Stimulated activated CD4-positive, alpha-beta T cell treated with anti-CD3 and anti-CD28 coated beads, Interleukin-15, amount 100 ng/mL, for 48 hours (primary cell): Measurements from ENCODE around the gene MAP3K1.

ENCODE experiments used
- DNase-seq, 2 donors: peaks; one replicate each; pipeline ENCODE4 v3.0.0-alpha.2; 2020; ENCODE audit warnings: low read depth in 2 of 2

The MAP3K1 gene

GRCh38 chr5:56848206-56848605 lies 32.9 kb downstream of the MAP3K1 start:
- DNase-seq = no peak

DNA sequence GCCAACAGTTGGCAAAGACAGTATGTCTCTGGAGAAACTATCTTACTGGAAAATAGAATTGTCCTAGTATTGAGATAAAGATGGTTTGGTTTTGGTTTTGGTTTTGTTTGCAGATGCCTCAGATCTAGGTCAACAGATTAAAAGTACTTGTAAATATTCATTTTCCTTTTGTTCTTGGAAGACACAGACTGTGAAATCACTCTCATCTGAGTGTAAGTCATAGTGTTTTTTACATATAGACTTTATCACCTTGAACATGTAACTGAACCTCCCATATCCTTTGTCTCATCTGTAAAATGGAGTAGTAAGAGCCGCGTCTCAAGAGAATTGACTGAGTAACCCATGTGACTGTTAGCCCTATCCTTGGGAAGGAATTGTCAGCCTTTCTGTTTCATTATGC lies 34.3 kb downstream of the MAP3K1 start:
- no peak for DNase-seq

DNA sequence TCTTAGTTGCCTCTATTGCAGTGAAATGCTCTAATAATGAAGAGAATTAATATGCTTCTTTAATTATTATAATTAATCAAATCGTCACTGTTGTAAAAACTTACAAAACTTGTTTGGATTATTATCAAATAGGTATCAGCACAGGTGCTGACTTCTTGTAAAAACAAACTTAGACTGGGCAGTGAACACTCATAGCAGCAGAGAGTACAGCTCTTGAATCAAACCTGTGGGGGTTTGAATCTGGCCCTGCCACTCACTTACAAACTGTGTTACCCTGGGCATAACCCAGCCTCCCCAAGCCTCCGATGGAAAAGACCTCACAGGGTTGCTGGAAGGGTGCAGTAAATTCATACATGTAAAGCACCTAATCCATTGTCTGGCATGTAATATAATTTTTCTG lies 35.1 kb downstream of the MAP3K1 start:
- DNase-seq = no peak

DNA sequence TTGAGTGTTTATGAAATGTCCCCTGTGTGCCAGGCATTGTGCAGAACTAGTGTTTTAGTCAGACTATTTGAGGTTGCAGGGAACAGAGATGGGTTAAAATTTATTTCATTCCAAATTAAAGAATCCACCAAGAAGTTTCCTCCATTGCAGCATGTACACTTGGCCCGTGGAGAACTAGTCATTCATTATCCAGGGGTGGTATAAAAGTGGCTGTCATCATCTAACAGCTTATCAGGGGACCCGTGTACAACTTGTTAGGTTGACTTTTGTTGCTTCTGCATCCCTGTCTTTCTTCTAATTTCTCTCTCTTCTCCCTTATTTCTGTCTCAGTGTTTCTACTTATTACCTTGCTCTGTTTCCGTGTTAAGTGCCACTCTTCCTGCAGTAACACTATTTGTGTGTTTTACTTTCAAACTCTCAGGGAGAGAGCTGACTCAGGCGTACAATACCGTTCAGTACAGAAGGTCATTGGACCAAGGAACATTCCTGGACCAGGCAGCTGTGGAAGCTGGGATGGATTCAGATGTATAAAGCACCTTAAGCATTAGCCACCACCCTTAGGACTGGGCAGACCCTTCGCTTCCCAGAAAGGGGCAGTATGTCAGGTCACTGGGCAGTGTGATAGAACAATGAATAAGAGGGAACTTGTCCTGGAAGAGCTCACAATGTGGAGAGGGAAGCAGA lies 36.1 kb downstream of the MAP3K1 start:
- DNase-seq = no peak

- DNase-seq = no peak
Measured at GRCh38 chr5:56852228-56853000, 37.1 kb downstream of the MAP3K1 start.

GRCh38 chr5:56853698-56854097 lies 38.3 kb downstream of the MAP3K1 start:
- no peak for DNase-seq

- DNase-seq = no peak
Measured at GRCh38 chr5:56854920-56855319, 39.6 kb downstream of the MAP3K1 start.

DNA sequence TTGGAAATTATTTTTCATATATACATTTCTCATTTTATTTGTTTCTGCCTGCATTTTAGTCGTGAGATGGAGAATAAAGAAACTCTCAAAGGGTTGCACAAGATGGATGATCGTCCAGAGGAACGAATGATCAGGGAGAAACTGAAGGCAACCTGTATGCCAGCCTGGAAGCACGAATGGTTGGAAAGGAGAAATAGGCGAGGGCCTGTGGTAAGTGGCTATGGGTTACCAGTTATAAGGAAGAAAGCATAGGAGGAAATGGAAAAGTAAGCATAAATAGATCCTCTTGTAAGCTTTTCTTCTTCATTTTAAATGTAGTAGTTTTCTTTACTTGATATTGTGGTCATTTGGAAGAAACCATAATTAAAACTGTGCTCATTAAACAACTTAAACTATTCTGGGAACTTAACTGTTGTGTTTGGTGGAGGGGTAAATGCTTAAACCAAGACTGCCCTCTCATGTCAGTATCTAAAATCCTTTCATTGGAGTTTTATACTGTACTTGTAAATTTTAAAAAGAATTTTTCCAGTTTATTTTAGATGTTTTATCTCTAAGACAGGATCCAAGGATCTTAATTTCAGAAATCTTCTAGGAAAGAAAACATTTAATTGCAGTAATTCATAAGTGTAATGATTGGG lies 41.3 kb downstream of the MAP3K1 start:
- DNase-seq = no peak

DNA sequence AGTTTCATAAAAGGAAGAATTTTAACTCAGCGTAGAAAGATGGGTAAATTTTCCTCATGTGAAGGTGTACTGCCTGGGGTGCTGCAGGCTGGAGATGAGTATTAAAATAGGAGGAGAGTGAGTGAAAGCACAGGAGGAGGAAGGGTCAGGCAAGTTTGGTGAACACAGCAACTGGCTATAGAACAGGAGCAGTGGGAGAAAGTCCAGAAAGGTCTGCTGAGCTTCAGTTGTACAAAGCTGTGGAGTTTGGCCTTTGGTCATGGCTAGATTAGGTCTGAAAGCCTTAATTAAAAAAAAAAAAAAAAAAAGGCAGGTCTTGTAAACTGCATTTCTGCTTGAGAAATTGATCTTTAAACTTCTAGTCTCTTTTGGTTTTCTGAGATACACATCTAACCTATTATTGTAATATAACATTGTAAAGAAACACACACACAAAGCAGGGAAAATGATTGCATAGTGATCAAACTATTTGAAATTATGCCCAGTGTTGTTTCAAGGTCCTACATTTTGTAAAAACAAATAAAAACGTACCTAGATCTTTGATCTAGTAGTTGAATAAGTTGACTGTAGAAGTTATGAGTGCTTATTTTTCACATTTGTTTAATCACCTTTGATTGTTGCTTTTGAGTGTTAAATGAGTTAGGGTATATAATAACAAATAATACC lies 43.6 kb downstream of the MAP3K1 start:
- DNase-seq = no peak

DNA sequence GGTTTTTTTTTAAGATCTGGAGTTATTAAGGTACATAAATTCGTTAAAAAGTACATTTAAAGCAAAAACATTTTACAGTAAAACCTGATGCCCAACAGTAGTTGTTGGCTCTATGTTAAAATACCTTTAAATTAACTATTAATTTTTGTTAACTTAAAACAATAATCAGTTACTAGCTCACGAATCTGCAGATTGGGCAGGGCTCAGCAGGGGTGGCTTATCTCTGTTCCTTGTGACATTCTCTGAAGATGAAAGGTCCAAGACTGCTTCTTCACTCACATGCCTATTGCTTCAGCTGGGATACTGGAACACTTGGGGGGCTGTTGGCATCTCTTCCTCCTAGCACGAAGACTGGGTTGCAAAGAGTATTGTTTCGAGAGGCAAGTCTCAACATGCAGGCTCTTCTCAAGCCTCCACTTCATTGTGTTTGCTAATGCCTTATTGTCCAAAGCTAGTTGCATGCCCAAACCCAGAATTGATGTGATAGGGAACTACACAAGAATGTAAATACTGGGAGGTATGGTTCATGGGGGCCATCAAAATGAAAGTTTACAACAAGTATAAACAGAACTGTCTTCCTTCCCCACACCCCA lies 46.6 kb downstream of the MAP3K1 start:
- no peak for DNase-seq

DNA sequence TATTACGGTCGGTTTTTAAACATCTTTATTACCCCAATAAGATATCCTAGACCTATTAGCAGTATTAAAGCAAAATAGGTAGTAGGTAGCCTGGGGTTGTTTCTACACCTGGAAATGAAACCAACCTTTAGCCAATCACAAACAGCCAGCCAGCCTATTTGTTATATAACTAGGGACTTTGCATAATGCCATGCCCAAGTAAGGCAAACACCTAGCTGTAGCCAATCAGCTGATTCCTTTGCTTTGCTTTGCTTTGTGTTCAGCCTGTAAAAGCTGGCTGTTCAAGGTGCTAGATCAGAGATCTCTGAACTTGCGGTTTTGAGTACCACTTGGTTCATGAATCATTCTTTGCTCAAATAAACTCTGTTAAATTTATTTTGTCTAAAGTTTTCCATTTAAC lies 47.6 kb downstream of the MAP3K1 start:
- no peak for DNase-seq

DNA sequence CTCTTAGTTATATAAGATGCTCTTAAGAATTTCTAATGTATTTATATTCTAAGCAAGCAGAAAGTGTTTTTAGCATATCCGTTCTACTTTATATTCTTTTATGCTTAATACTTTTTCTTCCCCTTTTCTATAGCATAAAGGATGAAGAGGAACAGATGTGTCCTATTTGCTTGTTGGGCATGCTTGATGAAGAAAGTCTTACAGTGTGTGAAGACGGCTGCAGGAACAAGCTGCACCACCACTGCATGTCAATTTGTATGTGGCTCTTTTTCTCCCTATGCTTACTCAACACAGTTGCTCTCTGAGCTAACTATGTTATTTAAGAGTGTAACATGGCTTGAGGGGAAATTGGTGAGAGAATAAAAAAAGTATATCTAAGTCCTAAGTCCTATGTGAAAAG lies 56.4 kb downstream of the MAP3K1 start:
- DNase-seq = no peak

DNA sequence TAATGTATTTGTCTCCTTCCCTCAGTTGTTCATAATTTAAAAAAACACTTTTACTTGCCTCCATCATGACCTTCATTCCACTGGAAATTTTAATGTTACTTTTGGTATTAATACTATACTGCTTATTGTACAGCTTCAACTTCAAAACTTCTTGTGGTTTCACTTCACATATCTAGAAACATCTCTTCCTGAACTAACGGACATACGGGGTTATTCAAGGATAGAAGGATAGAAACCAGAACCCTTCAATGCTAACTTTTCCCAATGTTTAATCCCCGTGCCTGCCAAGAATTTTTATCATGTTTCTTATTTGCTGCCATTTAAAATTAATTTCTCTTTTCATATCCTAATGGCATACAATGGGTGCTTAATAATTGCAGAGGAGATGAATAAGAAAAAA lies 57.7 kb downstream of the MAP3K1 start:
- DNase-seq = no peak

- no peak for DNase-seq
Measured at GRCh38 chr5:56876327-56876726, 61.0 kb downstream of the MAP3K1 start.

- no peak for DNase-seq
Measured at GRCh38 chr5:56881571-56881970, 66.2 kb downstream of the MAP3K1 start.

- DNase-seq = no peak
Measured at GRCh38 chr5:56893251-56893951, 78.1 kb downstream of the MAP3K1 start.

- DNase-seq = no peak
Measured at GRCh38 chr5:56896763-56897162, 81.4 kb downstream of the MAP3K1 start.

- DNase-seq = no peak
Measured at GRCh38 chr5:56898213-56898612, 82.9 kb downstream of the MAP3K1 start.

- no peak for DNase-seq
Measured at GRCh38 chr5:56900395-56900794, 85.0 kb downstream of the MAP3K1 start.

- no peak for DNase-seq
Measured at GRCh38 chr5:56900858-56901578, 85.7 kb downstream of the MAP3K1 start.

- DNase-seq = no peak
Measured at GRCh38 chr5:56908942-56909293, 93.6 kb downstream of the MAP3K1 start.
